ENCODE data around the gene PYURF. TPM values are rescaled to one million over a fixed set of nuclear protein-coding genes. Genes with fewer than 3 reads are reported as not detected.

The PYURF gene
- total RNA-seq, 2 experiments from 2014 or later: 25.0 to 26.1 TPM

DNA sequence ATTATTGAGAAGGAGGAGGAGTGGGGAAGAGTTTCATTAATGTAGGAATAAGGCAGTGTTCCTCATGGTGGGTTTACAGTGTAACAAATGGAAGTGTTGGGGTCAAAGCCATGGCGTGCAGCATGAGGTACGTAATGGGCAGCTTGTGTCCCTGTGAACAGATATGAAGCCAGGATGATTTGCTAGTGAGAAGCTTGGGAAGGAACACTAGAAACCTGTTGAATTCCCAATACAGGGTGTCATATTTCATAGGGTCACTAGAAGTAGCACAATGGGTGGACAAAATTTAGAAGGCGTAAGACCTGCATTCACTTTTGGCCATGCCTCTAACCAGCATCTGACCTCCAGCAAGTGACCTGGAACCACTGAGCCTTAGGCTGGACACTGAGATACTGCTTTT, 6.8 kb downstream of the PYURF start:
- no peak for DNase-seq (ENCODE audit: low spot score)
- ChIA-PET CTCF (ENCODE audit: unreplicated experiment) (interaction anchor here (1.7 kb wide), 1 partner anchor 298 kb away, joined by 11 read pairs; no protein-coding TSS in a partner anchor), POLR2A (interaction anchor here (0.6 to 1.2 kb wide), 2 partner anchors 341 to 957 kb away, joined by 3 read pairs; no protein-coding TSS in a partner anchor)
- Histone ChIP-seq H3K9me2 (ENCODE audit: insufficient read depth, low read length) (no peaks in the 10 kb centered on the region), H3K27ac (ENCODE audit: low read depth, low read length, poor library complexity, severe bottlenecking) (no peak overlapping the region), H4K20me1 (ENCODE audit: insufficient read depth, low read length) (no peaks in the 10 kb centered on the region), H2AFZ (ENCODE audit: low read length) (no peak overlapping the region), H3K4me2 (ENCODE audit: low read length) (no peak overlapping the region), H3K4me1 (ENCODE audit: insufficient read depth, low read length, poor library complexity, severe bottlenecking) (no peaks in the 10 kb centered on the region), H3K4me3 (ENCODE audit: low read depth, low read length, poor library complexity, severe bottlenecking) (no peak overlapping the region), H3K79me2 (ENCODE audit: insufficient read depth, low read depth, low read length) (no peaks in the 10 kb centered on the region), H3K36me3 (ENCODE audit: insufficient read depth, low read length) (peaks cover 13% of the 10 kb centered on the region), H3K9me3 (ENCODE audit: low read length) (no peaks in the 10 kb centered on the region)
- TF ChIP-seq CTCF (conservative IDR thresholded peaks at IDR 0.05; ENCODE audit: low read length): no peak
- no peak for TF ChIP-seq EZH2phosphoT487 (IDR thresholded peaks at IDR 0.05; ENCODE audit: borderline replicate concordance, low read depth, low read length)
- intact Hi-C loops (cut with micrococcal nuclease; ENCODE audit: unreplicated experiment): loop anchor here (1.0 to 5.0 kb wide), 3 partner anchors 54 to 839 kb away; no protein-coding TSS in a partner anchor
- BruUV-seq (replicated peaks): no TSS peak

GRCh38 chr4:88514557-88515511, 8.7 kb downstream of the PYURF start:
- H3K4me2 ChIP-seq (ENCODE audit: low read length): no peak overlapping the region
- no peaks in the 10 kb centered on the region for H3K9me3 ChIP-seq (ENCODE audit: low read length)
- CTCF ChIA-PET (ENCODE audit: unreplicated experiment): interaction anchor here (0.5 to 1.7 kb wide), 3 partner anchors 296 to 665 kb away, joined by 3 to 11 read pairs (median 4); no protein-coding TSS in a partner anchor
- no peaks in the 10 kb centered on the region for H4K20me1 ChIP-seq (ENCODE audit: insufficient read depth, low read length)
- POLR2A ChIA-PET: interaction anchor here (0.7 to 1.0 kb wide), 2 partner anchors 371 to 835 kb away, joined by 3 to 4 read pairs; no protein-coding TSS in a partner anchor
- DNase-seq (ENCODE audit: low spot score): no peak
- no peak overlapping the region for H3K27ac ChIP-seq (ENCODE audit: low read depth, low read length, poor library complexity, severe bottlenecking)
- H3K36me3 ChIP-seq (ENCODE audit: insufficient read depth, low read length): no peaks in the 10 kb centered on the region
- no peak overlapping the region for H2AFZ ChIP-seq (ENCODE audit: low read length)
- no peaks in the 10 kb centered on the region for H3K4me1 ChIP-seq (ENCODE audit: insufficient read depth, low read length, poor library complexity, severe bottlenecking)
- no peaks in the 10 kb centered on the region for H3K9me2 ChIP-seq (ENCODE audit: insufficient read depth, low read length)
- H3K4me3 ChIP-seq (ENCODE audit: low read depth, low read length, poor library complexity, severe bottlenecking): no peak overlapping the region
- intact Hi-C loops (cut with micrococcal nuclease; ENCODE audit: unreplicated experiment): loop anchor here (1.0 to 5.0 kb wide), 4 partner anchors 53 to 838 kb away; no protein-coding TSS in a partner anchor
- TF ChIP-seq EZH2phosphoT487 (IDR thresholded peaks at IDR 0.05; ENCODE audit: borderline replicate concordance, low read depth, low read length) (no peak), CTCF (conservative IDR thresholded peaks at IDR 0.05; ENCODE audit: low read length) (no peak)
- BruUV-seq (replicated peaks): no TSS peak
- H3K79me2 ChIP-seq (ENCODE audit: insufficient read depth, low read depth, low read length): no peaks in the 10 kb centered on the region

All from OCI-LY7 (cell line).